Dermis blood vessel endothelial cell (primary cell): ENCODE results near the gene DMKN. TPM values are rescaled to one million over a fixed set of nuclear protein-coding genes. Genes with fewer than 3 reads are reported as not detected.

Experiments used
- DNase-seq: peaks from one replicate; pipeline ENCODE4 v3.0.0; 2010
- total RNA-seq: library from RNA; depleted of rRNA; stranded (reverse); fragments of >200 nt; gene quantifications from 2 replicates; pipeline ENCODE4 v1.2.3, GENCODE V29; 2014

DMKN gene
- total RNA-seq, 1 donor from 2014 or later, result 0.34 TPM

GRCh38 chr19:35524181-35524837, 10.9 kb upstream of the DMKN start:
- DNase-seq, result no peak

- DNase-seq, result no peak
Measured at GRCh38 chr19:35522745-35523327, 9.4 kb upstream of the DMKN start.

DNA sequence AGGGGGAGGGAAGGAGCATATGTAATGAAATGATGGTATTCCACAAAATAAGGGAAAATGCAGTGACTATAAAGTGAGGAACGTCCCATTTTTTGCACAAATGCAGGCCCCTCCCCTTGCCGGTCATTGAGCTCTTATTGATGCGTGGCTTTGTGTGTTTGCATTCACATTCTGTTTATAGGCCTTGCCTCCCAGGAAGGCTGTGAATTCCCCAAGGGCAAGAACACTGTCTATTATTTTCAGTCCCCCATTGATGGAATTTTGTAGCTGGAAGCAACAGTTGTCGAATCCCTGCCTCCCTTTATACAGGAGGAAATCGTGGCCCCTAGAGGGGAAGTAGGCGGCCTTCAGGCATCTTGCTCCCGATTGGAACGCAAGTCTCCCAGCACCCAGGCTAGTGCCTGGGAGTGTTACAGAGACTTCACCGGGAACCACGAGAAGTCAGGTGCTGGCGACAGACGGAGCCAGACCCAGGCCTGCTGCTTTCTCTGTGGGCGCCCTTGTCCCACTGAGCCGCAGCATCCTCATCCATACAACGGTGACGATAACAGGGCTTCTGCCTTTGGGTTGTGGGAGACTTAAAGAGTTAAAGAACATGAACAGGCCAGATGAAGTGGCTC, 7.8 kb upstream of the DMKN start:
- no peak for DNase-seq

GRCh38 chr19:35519291-35519690, 5.8 kb upstream of the DMKN start:
- DNase-seq, result no peak

GRCh38 chr19:35518313-35518712, 4.9 kb upstream of the DMKN start:
- peak; percentile 19 for DNase-seq

DNA sequence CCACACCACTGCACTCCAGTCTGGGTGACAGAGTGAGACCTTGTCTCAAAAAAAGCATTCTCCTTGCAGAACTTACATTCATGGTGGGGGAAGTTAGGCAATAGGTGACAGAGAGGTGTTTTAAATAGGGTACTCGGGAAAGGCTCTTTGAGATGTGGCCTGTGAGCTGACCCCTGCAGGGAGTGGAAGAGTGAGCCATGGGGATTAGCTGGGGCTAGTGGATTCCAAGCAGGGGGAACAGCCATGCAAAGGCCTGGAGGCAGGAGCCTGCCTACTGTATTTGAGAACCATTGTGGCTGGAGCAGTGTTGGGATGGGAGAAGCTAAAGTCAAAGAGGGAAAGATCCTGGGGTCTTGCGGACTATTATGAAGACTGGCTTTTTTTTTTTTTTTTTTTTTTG, 3.9 kb upstream of the DMKN start:
- DNase-seq, result no peak

DNA sequence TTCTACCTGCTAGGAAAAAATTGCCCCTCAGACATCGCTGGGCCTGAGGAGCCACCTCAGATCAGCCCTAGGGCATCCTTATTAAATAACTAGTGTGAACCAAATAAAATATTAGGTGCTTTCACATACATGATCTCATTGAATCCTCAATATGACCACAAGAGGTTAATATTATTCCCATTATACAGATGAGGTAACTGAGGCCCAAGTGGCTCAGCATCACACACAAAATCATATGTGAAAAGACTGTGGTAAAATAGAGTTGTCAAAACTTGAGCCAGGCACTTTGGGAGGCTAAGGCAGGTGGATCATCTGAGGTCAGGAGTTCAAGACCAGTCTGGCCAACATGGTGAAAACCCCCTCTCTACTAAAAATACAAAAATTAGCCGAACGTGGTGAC, 2.9 kb upstream of the DMKN start:
- DNase-seq, result no peak

GRCh38 chr19:35514282-35514809, 897 bp upstream of the DMKN start:
- no peak for DNase-seq

DNA sequence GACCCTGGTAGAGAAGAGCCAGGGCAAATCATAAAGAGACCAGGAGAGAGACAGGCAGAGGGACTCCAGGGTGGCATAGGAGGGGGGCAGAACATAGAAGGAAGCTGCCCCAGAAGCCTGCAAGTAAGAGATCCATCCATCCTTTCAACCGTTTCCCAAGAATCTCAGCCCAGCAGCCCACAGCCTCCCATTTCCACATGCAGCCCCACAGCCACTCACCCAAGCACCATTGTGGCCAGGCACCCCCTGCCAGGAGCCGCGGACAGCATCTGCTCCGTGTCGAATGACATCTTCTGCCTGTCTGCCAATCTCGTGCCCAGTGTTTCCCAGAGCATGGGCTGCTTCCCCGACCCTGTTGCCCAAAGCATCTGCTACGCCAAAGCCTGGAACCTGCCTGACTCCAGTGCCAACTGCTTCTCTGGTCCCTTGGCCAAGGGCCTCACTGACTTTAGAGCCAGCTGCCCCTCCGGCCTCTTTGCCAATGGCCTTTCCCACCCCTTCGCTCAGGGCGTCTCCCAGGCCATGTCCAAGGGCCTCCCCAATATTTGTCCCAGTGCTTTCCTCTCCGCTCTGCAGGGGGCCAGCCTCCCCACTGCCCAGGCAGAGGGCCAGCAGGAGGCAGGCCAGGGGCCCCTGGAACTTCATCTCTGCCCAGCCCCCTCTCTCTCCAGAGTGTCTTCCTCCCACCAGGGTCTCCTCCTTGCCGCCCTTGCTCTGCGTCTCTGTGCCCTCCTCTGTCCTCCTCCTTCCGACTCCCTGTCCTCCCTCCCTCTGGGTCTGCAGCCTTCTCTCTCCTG, 420 bp downstream of the DMKN start:
- DNase-seq, result no peak

DNA sequence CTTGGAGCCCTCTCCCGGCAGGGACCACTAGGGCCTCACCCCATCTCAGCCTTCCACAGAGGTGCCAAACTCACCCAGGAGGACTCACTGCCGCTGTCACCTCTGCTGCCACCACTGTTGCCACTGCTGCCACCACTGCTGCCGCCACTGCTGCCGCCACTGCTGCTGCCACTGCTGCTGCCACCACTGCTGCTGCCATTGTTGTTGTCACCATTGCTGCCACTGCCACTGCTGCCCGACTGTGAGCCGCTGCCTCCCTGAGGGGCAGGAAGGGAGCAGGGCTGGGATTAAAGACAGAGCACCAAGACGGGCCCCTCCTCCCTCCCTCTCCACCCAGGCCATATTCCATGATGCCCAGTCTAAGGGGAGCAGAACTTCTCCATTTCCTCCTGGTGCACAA, 2.1 kb downstream of the DMKN start:
- no peak for DNase-seq

- no peak for DNase-seq
Measured at GRCh38 chr19:35510626-35510964, 2.9 kb downstream of the DMKN start.

DNA sequence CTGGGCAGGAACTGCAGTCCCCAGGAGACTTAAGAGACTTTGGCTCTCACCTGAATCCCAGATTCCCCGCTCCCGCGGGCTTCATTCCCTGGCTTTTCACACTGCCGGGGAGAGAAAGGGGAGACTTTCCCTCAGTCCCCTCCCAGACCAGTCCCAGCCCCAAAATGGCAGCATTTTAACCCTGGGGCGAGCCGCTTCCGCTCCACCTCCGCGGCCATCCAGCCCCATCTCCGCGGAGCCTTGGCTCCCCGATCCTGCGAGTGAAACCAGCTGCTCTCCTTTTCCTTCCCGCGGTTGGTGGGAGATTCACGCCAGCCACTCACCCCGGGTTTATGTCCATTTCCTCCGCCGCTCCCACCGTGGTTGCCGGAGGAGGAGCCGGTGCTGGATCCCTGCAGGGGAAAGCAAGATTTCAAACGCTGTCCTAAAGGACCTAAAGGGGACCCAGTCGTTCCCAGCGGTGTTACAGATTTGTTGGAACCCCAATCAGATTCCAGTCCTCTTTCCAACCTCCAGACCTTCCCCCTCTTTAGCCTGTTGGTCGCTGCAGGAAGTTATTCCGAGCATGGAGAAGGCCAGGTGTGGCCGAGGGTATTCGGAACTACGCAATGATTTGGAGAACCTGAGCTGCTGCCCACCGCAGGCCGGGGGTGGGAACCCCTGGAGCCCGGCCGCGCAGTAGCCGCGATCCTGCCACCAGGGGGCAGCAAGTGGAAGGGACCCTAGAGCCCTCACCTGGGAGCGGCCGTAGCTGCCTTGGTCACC, 3.4 kb downstream of the DMKN start:
- peak; percentile 57 for DNase-seq

DNA sequence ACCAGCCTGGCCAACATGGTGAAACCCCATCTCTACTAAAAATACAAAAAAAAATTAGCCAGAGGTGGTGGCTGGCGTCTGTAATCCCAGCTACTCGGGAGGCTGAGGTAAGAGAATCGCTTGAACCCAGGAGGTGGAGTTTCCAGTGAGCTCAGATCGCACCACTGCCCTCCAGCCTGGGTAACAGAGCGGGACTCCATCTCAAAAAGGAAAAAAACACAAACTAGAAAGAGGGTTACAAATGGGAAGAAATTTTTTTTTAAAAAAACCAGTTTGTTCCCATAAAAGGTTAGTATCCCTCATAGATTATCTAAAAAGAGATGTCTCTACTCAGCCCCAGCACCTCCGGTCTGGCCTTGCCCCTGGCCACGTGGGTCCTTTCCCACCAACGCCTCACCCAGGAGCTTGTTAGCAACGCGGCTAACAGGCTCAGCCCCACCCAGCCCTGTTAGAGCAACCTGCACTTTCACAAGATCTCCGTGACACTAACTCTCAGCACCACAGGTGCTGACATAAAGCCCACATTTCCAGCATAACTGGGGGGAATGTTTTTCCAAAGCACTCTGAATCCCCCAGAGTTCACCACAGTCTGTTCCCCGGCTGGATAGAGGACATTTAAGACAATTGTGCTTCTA, 4.3 kb downstream of the DMKN start:
- no peak for DNase-seq

- DNase-seq, result no peak
Measured at GRCh38 chr19:35508129-35508528, 5.3 kb downstream of the DMKN start.

GRCh38 chr19:35507561-35507960, 5.9 kb downstream of the DMKN start:
- DNase-seq, result no peak

- no peak for DNase-seq
Measured at GRCh38 chr19:35506011-35506410, 7.4 kb downstream of the DMKN start.

- DNase-seq, result no peak
Measured at GRCh38 chr19:35502751-35503150, 10.7 kb downstream of the DMKN start.

DNA sequence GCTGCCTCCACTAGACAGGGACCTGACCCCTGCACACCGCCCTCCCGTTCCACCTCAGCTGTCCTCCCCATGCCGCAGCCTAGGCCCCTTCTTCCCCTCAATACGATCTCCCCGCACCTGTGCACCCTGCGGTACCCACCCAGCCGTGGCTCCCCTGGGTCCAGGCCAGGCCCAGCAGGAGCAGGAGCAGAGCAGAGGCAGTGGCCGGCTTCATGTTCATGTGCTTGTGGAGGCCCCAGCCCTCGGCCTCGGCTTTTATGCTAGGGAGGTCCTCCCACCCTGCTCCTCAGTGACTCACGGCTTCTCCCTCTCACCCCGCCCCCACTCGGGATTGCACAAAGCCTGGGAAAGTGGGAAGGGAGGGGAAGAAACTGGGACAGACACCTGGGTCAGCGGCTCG, 11.8 kb downstream of the DMKN start:
- DNase-seq, result no peak

DNA sequence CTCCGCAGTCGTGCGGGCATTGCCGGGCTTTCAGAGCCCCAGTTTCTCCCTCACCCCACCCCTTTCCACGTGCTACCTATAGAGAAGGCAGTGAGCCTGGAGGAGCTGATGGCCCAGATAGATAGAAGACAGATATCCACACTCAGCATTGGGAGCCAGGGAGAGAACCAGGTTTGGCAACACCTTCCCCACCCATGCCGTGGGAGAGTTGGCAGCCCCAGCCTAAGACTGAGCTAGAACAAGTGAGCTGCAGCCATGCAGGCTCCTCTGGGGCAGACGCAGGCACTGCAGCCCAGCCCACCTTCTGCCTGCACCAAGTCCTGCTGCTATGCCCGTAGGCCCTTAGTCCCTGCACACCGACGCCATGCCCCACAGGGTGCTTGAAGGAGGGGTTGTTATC, 12.8 kb downstream of the DMKN start:
- DNase-seq, result no peak

GRCh38 chr19:35498984-35499527, 14.4 kb downstream of the DMKN start:
- no peak for DNase-seq

DNA sequence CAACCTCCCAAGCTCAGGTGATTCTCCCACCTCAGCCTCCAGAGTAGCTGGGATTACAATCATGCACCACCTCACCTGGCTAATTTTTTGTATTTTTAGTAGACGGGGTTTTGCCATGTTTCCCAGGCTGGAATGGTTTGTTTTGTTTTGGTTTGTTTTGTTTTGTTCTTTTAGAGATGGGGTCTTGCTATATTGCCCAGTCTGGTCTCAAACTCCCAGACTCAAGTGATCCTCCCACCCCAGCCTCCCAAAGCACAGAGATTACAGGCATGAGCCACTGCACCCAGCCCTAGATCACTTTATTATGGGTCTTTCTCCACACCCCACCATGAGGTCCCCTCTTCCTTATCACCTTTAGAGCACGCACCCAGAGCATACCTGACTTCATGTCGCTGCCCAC, 15.2 kb downstream of the DMKN start:
- no peak for DNase-seq

DNA sequence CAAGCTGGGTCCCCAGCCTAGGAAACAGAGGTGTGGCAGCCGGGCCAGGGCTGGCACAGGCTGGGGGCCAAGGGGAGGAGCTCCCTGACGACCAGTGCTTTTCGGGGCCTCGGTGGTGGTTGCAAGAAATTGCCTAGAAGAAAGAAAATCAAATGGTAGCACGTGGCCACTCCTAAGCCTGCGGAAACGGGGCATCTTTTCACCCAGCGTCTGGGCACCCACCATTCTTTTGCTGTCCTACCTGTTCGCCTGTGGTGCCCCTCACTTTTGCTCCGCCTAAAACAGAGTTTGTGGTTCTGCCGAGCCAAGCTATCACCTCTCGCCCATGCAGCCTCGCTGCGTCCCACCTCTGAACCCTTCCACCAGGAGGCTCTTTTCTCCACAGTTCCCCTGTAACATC, 16.0 kb downstream of the DMKN start:
- DNase-seq, result no peak
